ENCODE data around the gene DPYD.

The DPYD gene

GRCh38 chr1:97610102-97610501 lies 310.7 kb downstream of the DPYD start:
- H3K9me3 ChIP-seq (ENCODE audit: insufficient read depth, low read depth, low read length): no peaks in the 10 kb centered on the region
- no peaks in the 10 kb centered on the region for H3K36me3 ChIP-seq (ENCODE audit: insufficient read depth, low read length)
- WGBS: 96% methylated on average over 3 of the region's 3 CpGs
- no peaks in the 10 kb centered on the region for H3K4me1 ChIP-seq (ENCODE audit: insufficient read depth, low read length)
- no peak overlapping the region for H3K9ac ChIP-seq (ENCODE audit: low read depth, low read length)
- no peak overlapping the region for H3K27ac ChIP-seq (ENCODE audit: low read depth, low read length)
- H3K27me3 ChIP-seq (ENCODE audit: insufficient read depth, low read length): no peaks in the 10 kb centered on the region
- no peak overlapping the region for H3K4me3 ChIP-seq (ENCODE audit: low read length)

GRCh38 chr1:97608272-97608671 lies 312.6 kb downstream of the DPYD start:
- no peaks in the 10 kb centered on the region for H3K36me3 ChIP-seq (ENCODE audit: insufficient read depth, low read length)
- H3K9me3 ChIP-seq (ENCODE audit: insufficient read depth, low read depth, low read length): no peaks in the 10 kb centered on the region
- no peak overlapping the region for H3K27ac ChIP-seq (ENCODE audit: low read depth, low read length)
- H3K27me3 ChIP-seq (ENCODE audit: insufficient read depth, low read length): no peaks in the 10 kb centered on the region
- no peak overlapping the region for H3K9ac ChIP-seq (ENCODE audit: low read depth, low read length)
- 100% methylated on average over 3 of the region's 4 CpGs for WGBS
- H3K4me3 ChIP-seq (ENCODE audit: low read length): no peak overlapping the region
- no peaks in the 10 kb centered on the region; the same call in 1 of the 2 replicates for H3K4me1 ChIP-seq (ENCODE audit: insufficient read depth, low read length)

DNA sequence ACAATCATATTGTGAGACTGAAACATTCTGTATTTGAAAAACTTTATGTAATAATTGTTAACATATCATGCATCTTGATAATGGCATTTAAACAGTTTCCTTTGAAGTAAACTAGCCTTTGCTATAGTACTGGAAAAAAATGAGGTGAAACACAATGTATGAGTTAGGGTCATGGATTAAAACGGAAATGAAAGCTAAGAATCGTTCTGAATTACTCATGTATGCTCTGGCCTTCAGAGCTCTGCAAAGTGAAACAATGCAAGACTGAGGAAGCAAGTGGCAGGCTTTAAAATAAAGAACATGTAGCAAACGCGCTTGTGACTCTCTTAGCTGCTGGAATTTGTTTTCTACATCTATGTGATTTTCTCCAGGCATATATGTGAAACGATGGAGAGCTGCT lies 317.1 kb downstream of the DPYD start:
- 89% methylated on average over 5 of the region's 5 CpGs for WGBS
- Histone ChIP-seq H3K9me3 (ENCODE audit: insufficient read depth, low read depth, low read length) (no peaks in the 10 kb centered on the region), H3K27ac (ENCODE audit: low read depth, low read length) (no peak overlapping the region), H3K4me3 (ENCODE audit: low read length) (no peak overlapping the region), H3K36me3 (ENCODE audit: insufficient read depth, low read length) (no peaks in the 10 kb centered on the region), H3K9ac (ENCODE audit: low read depth, low read length) (no peak overlapping the region), H3K4me1 (ENCODE audit: insufficient read depth, low read length) (no peaks in the 10 kb centered on the region; the same call in 1 of the 2 replicates), H3K27me3 (ENCODE audit: insufficient read depth, low read length) (no peaks in the 10 kb centered on the region)

- Histone ChIP-seq H3K9ac (ENCODE audit: low read depth, low read length) (no peak overlapping the region), H3K36me3 (ENCODE audit: insufficient read depth, low read length) (no peaks in the 10 kb centered on the region), H3K27ac (ENCODE audit: low read depth, low read length) (no peak overlapping the region), H3K4me1 (ENCODE audit: insufficient read depth, low read length) (no peaks in the 10 kb centered on the region; the same call in 1 of the 2 replicates), H3K4me3 (ENCODE audit: low read length) (no peak overlapping the region), H3K27me3 (ENCODE audit: insufficient read depth, low read length) (no peaks in the 10 kb centered on the region), H3K9me3 (ENCODE audit: insufficient read depth, low read depth, low read length) (no peaks in the 10 kb centered on the region)
- WGBS: 94% methylated on average over 2 of the region's 3 CpGs
Observed at GRCh38 chr1:97603218-97603617, 317.6 kb downstream of the DPYD start.

DNA sequence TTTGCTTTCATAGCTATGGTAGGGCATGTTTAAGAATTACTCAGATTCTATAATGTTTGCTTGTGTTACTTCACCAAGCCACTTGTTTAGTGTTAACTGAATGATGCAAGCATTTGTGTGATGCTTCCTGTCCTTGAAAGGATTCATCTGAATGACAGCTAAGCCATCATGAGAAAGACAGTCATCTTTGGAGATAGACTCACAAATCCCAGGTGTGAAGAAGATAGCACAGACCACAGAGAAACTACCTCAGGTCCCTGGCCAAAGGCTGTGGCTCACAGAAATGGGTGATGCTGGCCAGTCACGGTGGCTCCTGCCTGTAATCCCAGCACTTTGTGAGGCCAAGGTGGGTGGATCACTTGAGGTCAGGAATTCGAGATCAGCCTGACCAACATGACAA lies 321.4 kb downstream of the DPYD start:
- Histone ChIP-seq H3K9me3 (ENCODE audit: insufficient read depth, low read depth, low read length) (no peaks in the 10 kb centered on the region), H3K27me3 (ENCODE audit: insufficient read depth, low read length) (no peaks in the 10 kb centered on the region), H3K4me3 (ENCODE audit: low read length) (no peak overlapping the region), H3K36me3 (ENCODE audit: insufficient read depth, low read length) (no peaks in the 10 kb centered on the region), H3K9ac (ENCODE audit: low read depth, low read length) (no peak overlapping the region), H3K4me1 (ENCODE audit: insufficient read depth, low read length) (no peaks in the 10 kb centered on the region; the same call in 1 of the 2 replicates), H3K27ac (ENCODE audit: low read depth, low read length) (no peak overlapping the region)
- WGBS: 83% methylated on average over 2 of the region's 2 CpGs

DNA sequence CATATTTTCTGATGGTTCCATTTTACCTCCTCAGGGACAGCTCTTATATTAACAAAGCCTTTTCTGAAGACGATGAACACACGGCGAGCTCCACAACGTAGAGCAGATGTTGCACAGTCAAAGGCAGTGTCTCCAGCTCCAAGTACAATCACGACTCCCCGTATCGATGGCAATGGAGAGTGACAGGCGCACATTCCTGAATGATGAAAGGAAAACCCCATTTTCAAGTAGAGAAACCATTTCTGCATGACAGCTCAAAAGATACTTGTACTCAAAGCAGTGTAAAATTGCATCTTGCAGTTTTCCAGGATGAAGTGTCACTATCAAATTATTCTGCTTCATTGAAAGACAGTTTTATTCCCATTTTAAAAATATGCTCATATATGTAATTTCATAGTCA lies 327.6 kb downstream of the DPYD start:
- Histone ChIP-seq H3K4me3 (ENCODE audit: low read length) (no peak overlapping the region), H3K27me3 (ENCODE audit: insufficient read depth, low read length) (no peaks in the 10 kb centered on the region), H3K4me1 (ENCODE audit: insufficient read depth, low read length) (no peaks in the 10 kb centered on the region), H3K9me3 (ENCODE audit: insufficient read depth, low read depth, low read length) (no peaks in the 10 kb centered on the region), H3K36me3 (ENCODE audit: insufficient read depth, low read length) (no peaks in the 10 kb centered on the region), H3K9ac (ENCODE audit: low read depth, low read length) (no peak overlapping the region), H3K27ac (ENCODE audit: low read depth, low read length) (no peak overlapping the region)
- WGBS: 96% methylated on average over 8 of the region's 8 CpGs

DNA sequence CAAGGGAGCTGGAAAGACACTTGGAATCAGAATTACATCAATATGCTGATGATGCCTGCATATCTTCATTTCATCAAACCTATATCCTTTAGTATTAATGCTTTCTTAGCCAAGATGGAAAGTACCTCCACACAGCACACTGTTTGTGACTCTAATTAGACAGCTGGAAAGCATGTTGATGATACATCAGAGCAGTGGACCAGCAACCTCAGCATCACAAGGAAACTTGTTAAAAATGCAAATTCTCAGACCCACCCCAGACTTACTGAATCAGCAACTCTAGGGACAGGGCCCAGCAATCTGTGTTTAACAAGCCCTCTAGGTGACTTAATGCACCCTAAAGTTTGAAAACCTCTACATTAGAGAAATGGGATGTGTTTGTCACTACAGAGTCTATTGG lies 332.1 kb downstream of the DPYD start:
- Histone ChIP-seq H3K4me3 (ENCODE audit: low read length) (no peak overlapping the region), H3K27me3 (ENCODE audit: insufficient read depth, low read length) (no peaks in the 10 kb centered on the region), H3K9me3 (ENCODE audit: insufficient read depth, low read depth, low read length) (no peaks in the 10 kb centered on the region), H3K27ac (ENCODE audit: low read depth, low read length) (no peak overlapping the region), H3K9ac (ENCODE audit: low read depth, low read length) (no peak overlapping the region), H3K4me1 (ENCODE audit: insufficient read depth, low read length) (no peaks in the 10 kb centered on the region), H3K36me3 (ENCODE audit: insufficient read depth, low read length) (no peaks in the 10 kb centered on the region)

DNA sequence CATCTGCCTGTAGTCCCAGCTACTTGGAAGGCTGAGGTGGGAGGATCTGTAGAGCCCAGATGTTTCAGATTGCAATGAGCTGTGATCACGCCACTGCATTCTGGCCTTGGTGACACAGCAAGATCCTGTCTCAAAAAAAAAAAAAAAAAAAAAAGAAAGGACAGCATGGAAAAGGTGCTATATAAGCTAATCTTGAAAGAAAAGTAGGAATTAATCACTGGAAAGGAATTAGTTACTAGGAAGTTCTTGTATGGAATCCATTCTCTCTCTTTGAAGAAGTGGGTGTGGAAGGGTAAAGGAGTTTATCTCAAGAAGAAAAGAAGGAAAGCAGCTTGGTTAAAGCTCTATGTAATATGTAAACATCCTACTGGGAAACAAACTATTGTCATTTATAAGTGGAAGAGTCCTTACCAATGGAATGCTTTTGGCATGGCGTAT lies 339.2 kb downstream of the DPYD start:
- H3K4me3 ChIP-seq (ENCODE audit: low read length): no peak overlapping the region
- H3K9ac ChIP-seq (ENCODE audit: low read depth, low read length): no peak overlapping the region
- no peaks in the 10 kb centered on the region for H3K36me3 ChIP-seq (ENCODE audit: insufficient read depth, low read length)
- H3K27me3 ChIP-seq (ENCODE audit: insufficient read depth, low read length): no peaks in the 10 kb centered on the region
- WGBS: 48% methylated on average over 2 of the region's 2 CpGs
- H3K9me3 ChIP-seq (ENCODE audit: insufficient read depth, low read depth, low read length): no peaks in the 10 kb centered on the region
- peaks cover 11% of the 10 kb centered on the region for H3K4me1 ChIP-seq (ENCODE audit: insufficient read depth, low read length)
- H3K27ac ChIP-seq (ENCODE audit: low read depth, low read length): peak overlapping the region; percentile 41; the same call in 1 of the 2 replicates

- Histone ChIP-seq H3K27ac (ENCODE audit: low read depth, low read length) (no peak overlapping the region), H3K36me3 (ENCODE audit: insufficient read depth, low read length) (no peaks in the 10 kb centered on the region), H3K27me3 (ENCODE audit: insufficient read depth, low read length) (no peaks in the 10 kb centered on the region), H3K4me1 (ENCODE audit: insufficient read depth, low read length) (peaks cover 11% of the 10 kb centered on the region), H3K9me3 (ENCODE audit: insufficient read depth, low read depth, low read length) (no peaks in the 10 kb centered on the region), H3K9ac (ENCODE audit: low read depth, low read length) (no peak overlapping the region), H3K4me3 (ENCODE audit: low read length) (no peak overlapping the region)
- WGBS: 98% methylated on average over 4 of the region's 4 CpGs
Observed at GRCh38 chr1:97577613-97578012, 343.2 kb downstream of the DPYD start.

GRCh38 chr1:97573553-97573952 lies 347.3 kb downstream of the DPYD start:
- H3K27me3 ChIP-seq (ENCODE audit: insufficient read depth, low read length): no peaks in the 10 kb centered on the region
- H3K4me1 ChIP-seq (ENCODE audit: insufficient read depth, low read length): no peaks in the 10 kb centered on the region
- no peak overlapping the region for H3K9ac ChIP-seq (ENCODE audit: low read depth, low read length)
- H3K27ac ChIP-seq (ENCODE audit: low read depth, low read length): no peak overlapping the region
- 90% methylated on average over 3 of the region's 3 CpGs for WGBS
- no peak overlapping the region for H3K4me3 ChIP-seq (ENCODE audit: low read length)
- H3K9me3 ChIP-seq (ENCODE audit: insufficient read depth, low read depth, low read length): no peaks in the 10 kb centered on the region
- H3K36me3 ChIP-seq (ENCODE audit: insufficient read depth, low read length): no peaks in the 10 kb centered on the region

- Histone ChIP-seq H3K27ac (ENCODE audit: low read depth, low read length) (no peak overlapping the region), H3K4me1 (ENCODE audit: insufficient read depth, low read length) (no peaks in the 10 kb centered on the region), H3K9me3 (ENCODE audit: insufficient read depth, low read depth, low read length) (no peaks in the 10 kb centered on the region), H3K9ac (ENCODE audit: low read depth, low read length) (no peak overlapping the region), H3K36me3 (ENCODE audit: insufficient read depth, low read length) (no peaks in the 10 kb centered on the region), H3K27me3 (ENCODE audit: insufficient read depth, low read length) (no peaks in the 10 kb centered on the region), H3K4me3 (ENCODE audit: low read length) (no peak overlapping the region)
- WGBS: 100% methylated on average over 1 of the region's 1 CpG
Observed at GRCh38 chr1:97572561-97572960, 348.3 kb downstream of the DPYD start.

- H3K9ac ChIP-seq (ENCODE audit: low read depth, low read length): no peak overlapping the region
- H3K36me3 ChIP-seq (ENCODE audit: insufficient read depth, low read length): no peaks in the 10 kb centered on the region
- WGBS: no CpG with 5 or more reads among the region's 1 CpG
- no peaks in the 10 kb centered on the region for H3K27me3 ChIP-seq (ENCODE audit: insufficient read depth, low read length)
- no peak overlapping the region for H3K27ac ChIP-seq (ENCODE audit: low read depth, low read length)
- H3K9me3 ChIP-seq (ENCODE audit: insufficient read depth, low read depth, low read length): no peaks in the 10 kb centered on the region
- H3K4me1 ChIP-seq (ENCODE audit: insufficient read depth, low read length): peaks cover 6% of the 10 kb centered on the region
- H3K4me3 ChIP-seq (ENCODE audit: low read length): no peak overlapping the region
Observed at GRCh38 chr1:97571760-97572159, 349.1 kb downstream of the DPYD start.
